Activated CD4-positive, alpha-beta T cell treated with anti-CD3 and anti-CD28 coated beads for 4 hours (primary cell): ENCODE data around the gene ADD3.
"Not testable (repeated sequence)": the region's sequence is repeated elsewhere in the genome, so short reads cannot be mapped to it uniquely, and the experiment has no call there.

Experiments
- DNase-seq, 2 donors: peaks; one replicate each; pipeline ENCODE4 v3.0.0-alpha.2; 2020

ADD3 gene

GRCh38 chr10:109977382-109977806 is 30.4 kb upstream of the ADD3 start:
- no peak for DNase-seq

- peak; percentile 41 to 74 for DNase-seq
Measured at GRCh38 chr10:109978481-109978880, 29.3 kb upstream of the ADD3 start.

GRCh38 chr10:109979215-109979614 is 28.6 kb upstream of the ADD3 start:
- DNase-seq: no peak

- DNase-seq: no peak
Measured at GRCh38 chr10:109981650-109982049, 26.1 kb upstream of the ADD3 start.

- no peak for DNase-seq
Measured at GRCh38 chr10:109982123-109982522, 25.7 kb upstream of the ADD3 start.

GRCh38 chr10:109982812-109983211 is 25.0 kb upstream of the ADD3 start:
- no peak for DNase-seq

- no peak for DNase-seq
Measured at GRCh38 chr10:109984013-109984412, 23.8 kb upstream of the ADD3 start.

- DNase-seq: not testable (repeated sequence)
Measured at GRCh38 chr10:109985768-109986167, 22.0 kb upstream of the ADD3 start.

- DNase-seq: no peak
Measured at GRCh38 chr10:109987452-109988211, 20.2 kb upstream of the ADD3 start.

GRCh38 chr10:109988212-109988596 is 19.6 kb upstream of the ADD3 start:
- no peak for DNase-seq

GRCh38 chr10:109991266-109991855 is 16.4 kb upstream of the ADD3 start:
- no peak for DNase-seq

- DNase-seq: no peak
Measured at GRCh38 chr10:109992485-109992884, 15.3 kb upstream of the ADD3 start.

- DNase-seq: no peak
Measured at GRCh38 chr10:109993551-109994330, 14.0 kb upstream of the ADD3 start.

- no peak for DNase-seq
Measured at GRCh38 chr10:109994711-109995577, 12.8 kb upstream of the ADD3 start.

- DNase-seq: no peak
Measured at GRCh38 chr10:109995595-109995994, 12.2 kb upstream of the ADD3 start.

GRCh38 chr10:109996225-109996624 is 11.6 kb upstream of the ADD3 start:
- DNase-seq: no peak

- DNase-seq: no peak
Measured at GRCh38 chr10:109996766-109997171, 11.0 kb upstream of the ADD3 start.

- DNase-seq: no peak
Measured at GRCh38 chr10:109997233-109997632, 10.6 kb upstream of the ADD3 start.

- DNase-seq: no peak
Measured at GRCh38 chr10:109998513-109998912, 9.3 kb upstream of the ADD3 start.

GRCh38 chr10:110002801-110003523 is 4.8 kb upstream of the ADD3 start:
- DNase-seq: no peak

GRCh38 chr10:110003524-110003885 is 4.3 kb upstream of the ADD3 start:
- no peak for DNase-seq

GRCh38 chr10:110005719-110006118 is 2.1 kb upstream of the ADD3 start:
- no peak for DNase-seq
